Activated T-cell treated with anti-CD3 and anti-CD28 coated beads for 1 hour (primary cell): Measurements from ENCODE around the gene CHAMP1.

ENCODE experiments used
- DNase-seq: peaks from one replicate; pipeline ENCODE4 v3.0.0-alpha.2; 2020; ENCODE audit warnings: low read depth

The CHAMP1 gene

GRCh38 chr13:114298866-114299265 is 15.4 kb upstream of the CHAMP1 start:
- no peak for DNase-seq

GRCh38 chr13:114299604-114300305 is 14.5 kb upstream of the CHAMP1 start:
- no peak for DNase-seq

GRCh38 chr13:114303700-114304327 is 10.5 kb upstream of the CHAMP1 start:
- no peak for DNase-seq

- DNase-seq, result no peak
Observed at GRCh38 chr13:114304346-114305034, 9.8 kb upstream of the CHAMP1 start.

- no peak for DNase-seq
Observed at GRCh38 chr13:114309086-114309485, 5.2 kb upstream of the CHAMP1 start.

- no peak for DNase-seq
Observed at GRCh38 chr13:114309806-114310410, 4.4 kb upstream of the CHAMP1 start.

GRCh38 chr13:114310956-114311355 is 3.3 kb upstream of the CHAMP1 start:
- DNase-seq, result no peak

GRCh38 chr13:114311387-114311786 is 2.9 kb upstream of the CHAMP1 start:
- no peak for DNase-seq

GRCh38 chr13:114311908-114312307 is 2.4 kb upstream of the CHAMP1 start:
- no peak for DNase-seq

- no peak for DNase-seq
Observed at GRCh38 chr13:114313061-114313860, 1.0 kb upstream of the CHAMP1 start.

- DNase-seq, result no peak
Observed at GRCh38 chr13:114315074-114315785, 927 bp downstream of the CHAMP1 start.

GRCh38 chr13:114318624-114319023 is 4.3 kb downstream of the CHAMP1 start:
- no peak for DNase-seq

GRCh38 chr13:114319441-114319913 is 5.2 kb downstream of the CHAMP1 start:
- DNase-seq, result no peak

- DNase-seq, result no peak
Observed at GRCh38 chr13:114320065-114320464, 5.8 kb downstream of the CHAMP1 start.

GRCh38 chr13:114321256-114321655 is 7.0 kb downstream of the CHAMP1 start:
- no peak for DNase-seq

GRCh38 chr13:114323349-114323748 is 9.0 kb downstream of the CHAMP1 start:
- no peak for DNase-seq

GRCh38 chr13:114324334-114324733 is 10.0 kb downstream of the CHAMP1 start:
- DNase-seq, result no peak

- no peak for DNase-seq
Observed at GRCh38 chr13:114325729-114326128, 11.4 kb downstream of the CHAMP1 start.

- no peak for DNase-seq
Observed at GRCh38 chr13:114328034-114328433, 13.7 kb downstream of the CHAMP1 start.

- DNase-seq, result no peak
Observed at GRCh38 chr13:114328595-114328994, 14.3 kb downstream of the CHAMP1 start.

GRCh38 chr13:114330086-114330485 is 15.8 kb downstream of the CHAMP1 start:
- DNase-seq, result no peak
